Fibroblast of peridontal ligament (primary cell): Measurements from ENCODE around the gene GLYATL2.

ENCODE experiments used
- DNase-seq: peaks from one replicate; pipeline ENCODE4 v3.0.0-alpha.2; 2010; ENCODE audit errors: extremely low read depth

GLYATL2 gene

GRCh38 chr11:58844361-58845005 is at the start of gene GLYATL2:
Gene GLYATL2 (minus strand): TSS chr11:58844704. CDS start chr11:58839612, 5,092 bp downstream.
- no peak for DNase-seq

DNA sequence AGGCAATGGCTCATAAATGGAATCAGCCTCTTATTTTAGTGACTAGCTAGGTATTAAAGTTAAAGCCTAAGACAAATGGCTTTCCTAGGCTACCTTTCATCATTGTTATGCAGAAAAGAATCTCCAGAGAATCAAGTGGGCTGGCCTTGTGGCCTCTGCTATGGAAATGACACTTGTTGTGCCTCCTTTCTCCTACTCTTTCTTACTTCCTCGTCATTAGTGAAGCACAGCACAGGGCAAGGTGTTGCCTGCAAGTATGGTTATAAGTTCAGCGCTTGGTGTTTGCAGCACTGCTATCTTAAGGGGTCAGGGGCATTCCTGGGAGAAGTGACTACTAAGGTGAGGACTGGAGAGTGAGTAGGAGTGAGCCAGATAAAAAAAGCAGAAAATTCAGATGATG is 49.4 kb upstream of the GLYATL2 start:
- DNase-seq = no peak

- no peak for DNase-seq
These were observed 44.1 kb upstream of the GLYATL2 start for GRCh38 chr11:58888579-58888978.

DNA sequence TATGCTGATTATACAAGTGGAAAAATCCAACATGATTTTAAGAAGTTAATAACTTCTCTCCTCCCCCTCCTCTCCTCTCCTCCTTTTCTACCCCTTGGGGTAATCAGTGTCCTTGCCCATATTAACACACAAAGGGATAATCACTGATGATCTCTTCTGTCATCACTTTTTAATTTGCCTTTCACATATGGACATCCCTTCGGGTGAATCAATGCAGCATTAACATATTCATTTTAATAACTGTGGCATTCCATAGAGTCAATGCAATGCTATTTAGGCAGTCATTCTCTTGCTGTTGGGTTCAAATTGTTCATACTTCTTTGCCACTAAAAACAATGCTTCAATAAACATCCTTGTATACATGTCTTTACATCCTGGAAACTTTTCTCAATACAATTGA is 42.9 kb upstream of the GLYATL2 start:
- DNase-seq = no peak

- no peak for DNase-seq
These were observed 36.1 kb upstream of the GLYATL2 start for GRCh38 chr11:58880625-58881024.

- no peak for DNase-seq
These were observed 35.7 kb upstream of the GLYATL2 start for GRCh38 chr11:58880166-58880565.

GRCh38 chr11:58867556-58867955 is 23.1 kb upstream of the GLYATL2 start:
- DNase-seq = no peak

GRCh38 chr11:58866788-58867187 is 22.3 kb upstream of the GLYATL2 start:
- DNase-seq = peak; percentile 61

DNA sequence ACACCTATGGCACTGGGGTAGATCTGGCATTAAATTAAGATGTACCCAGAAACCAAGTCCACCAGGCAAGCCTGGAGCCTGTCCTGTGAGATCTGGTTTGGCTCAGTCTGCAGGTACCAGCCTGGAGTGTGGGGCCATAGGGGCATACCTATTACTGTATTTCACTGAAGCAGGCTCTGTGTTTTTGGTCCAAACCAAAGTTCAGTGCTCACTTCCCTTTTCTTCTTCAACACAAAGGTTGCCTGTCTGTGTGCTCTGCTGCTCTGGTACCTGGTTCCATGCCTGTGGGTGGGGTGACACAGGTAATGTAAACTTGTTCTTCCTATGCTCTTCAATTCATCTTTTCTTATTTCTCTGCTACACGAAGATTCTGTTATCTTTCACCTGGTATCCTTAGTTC is 19.8 kb upstream of the GLYATL2 start:
- no peak for DNase-seq

DNA sequence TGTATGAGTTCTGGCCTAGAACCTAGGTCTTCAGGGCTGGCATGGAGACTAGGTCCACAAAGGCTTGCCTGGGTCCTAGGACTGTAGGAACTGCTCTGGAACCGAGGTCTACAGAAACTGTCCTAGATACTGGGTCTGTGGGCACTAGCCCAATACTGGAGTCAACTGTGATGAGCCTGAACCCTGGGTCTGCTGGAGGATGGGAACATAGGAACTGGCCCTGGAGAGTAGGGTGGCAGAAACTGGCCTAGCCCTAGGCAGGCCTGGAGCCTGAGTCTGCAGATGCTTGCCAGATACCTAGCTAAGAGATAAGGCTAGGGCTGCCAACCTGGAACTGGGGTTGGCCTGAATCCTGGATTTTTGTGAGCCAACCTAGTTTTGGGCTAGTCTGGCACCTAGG is 19.2 kb upstream of the GLYATL2 start:
- DNase-seq = no peak

- DNase-seq = no peak
These were observed 17.0 kb upstream of the GLYATL2 start for GRCh38 chr11:58861533-58861932.

DNA sequence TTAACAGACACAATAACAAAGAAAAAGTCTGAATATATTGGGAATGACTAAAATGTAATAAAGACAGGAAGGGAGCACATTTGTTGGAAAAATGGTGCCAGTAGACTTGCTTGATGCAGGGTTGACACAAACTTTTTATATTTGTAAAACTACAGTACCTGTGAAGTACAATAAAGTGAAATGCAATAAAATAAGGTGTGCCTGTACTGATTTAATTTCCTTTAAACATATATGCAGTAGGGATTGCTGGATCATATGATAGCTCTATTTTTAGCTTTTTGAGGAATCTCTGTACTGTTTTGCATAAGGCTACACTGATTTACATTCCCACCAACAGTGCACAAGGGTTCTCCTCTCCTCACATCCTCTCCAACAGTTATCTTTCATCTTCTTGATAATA is 12.3 kb upstream of the GLYATL2 start:
- DNase-seq = no peak

- DNase-seq = no peak
These were observed 882 bp upstream of the GLYATL2 start for GRCh38 chr11:58845386-58845785.

DNA sequence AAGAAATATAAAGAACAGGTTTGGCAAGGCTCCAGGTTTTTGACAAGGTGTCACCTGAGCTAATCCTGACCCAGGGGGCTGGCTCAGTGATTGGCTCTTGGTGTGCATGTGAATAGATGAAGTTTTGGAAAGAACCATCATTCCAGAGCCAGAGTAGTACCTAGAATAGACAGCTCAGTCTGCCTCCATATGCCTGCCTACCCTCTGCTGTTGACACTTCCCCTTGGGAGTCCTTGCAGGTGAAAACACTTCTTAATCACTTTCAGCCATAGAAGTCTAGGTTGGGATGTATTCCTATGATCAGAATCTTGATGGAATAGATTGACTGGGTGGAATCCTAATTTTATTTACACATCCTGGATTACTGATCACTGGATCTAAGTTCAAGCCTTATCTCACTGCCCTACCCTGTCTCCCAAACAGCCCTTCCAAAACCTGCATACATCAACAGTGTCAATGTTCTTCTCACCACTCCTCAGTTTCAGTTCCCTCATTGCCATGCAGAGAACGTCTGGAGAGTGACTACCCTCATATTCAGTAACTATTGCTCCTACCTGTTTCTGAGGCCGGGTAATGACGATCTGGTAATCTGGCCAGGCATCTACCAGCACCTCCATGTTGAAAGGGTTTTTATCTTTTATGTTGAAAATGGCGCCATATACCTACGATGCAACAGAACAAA is 6.7 kb downstream of the GLYATL2 start:
- DNase-seq = no peak

DNA sequence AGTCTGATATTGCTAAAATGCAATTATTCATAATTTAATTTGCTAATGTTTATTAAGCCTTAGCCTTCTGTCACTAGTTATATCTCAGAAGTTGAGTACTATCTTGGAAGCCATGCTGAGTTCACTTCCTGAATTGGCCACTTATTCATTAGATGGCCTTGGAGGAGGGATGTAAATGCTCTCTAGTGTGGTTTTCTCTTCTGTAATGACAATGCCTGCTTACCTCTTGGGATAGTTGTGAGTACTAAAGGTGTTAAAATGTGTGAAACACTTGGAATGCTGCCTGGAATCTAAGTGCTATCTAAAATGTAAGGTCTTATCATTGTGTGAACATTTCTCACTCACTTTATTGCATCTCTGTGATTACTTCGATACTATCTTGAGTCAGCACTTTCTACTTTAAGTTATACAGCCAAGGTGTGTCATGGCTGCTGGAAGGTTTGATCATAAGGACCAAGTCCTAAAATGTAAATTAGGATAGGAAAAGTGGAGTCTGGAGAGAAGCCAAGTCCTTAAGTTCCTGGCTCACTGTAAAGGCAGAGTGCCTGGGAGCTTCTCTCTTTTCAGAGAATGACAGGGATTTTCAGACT is 12.4 kb downstream of the GLYATL2 start:
- no peak for DNase-seq

DNA sequence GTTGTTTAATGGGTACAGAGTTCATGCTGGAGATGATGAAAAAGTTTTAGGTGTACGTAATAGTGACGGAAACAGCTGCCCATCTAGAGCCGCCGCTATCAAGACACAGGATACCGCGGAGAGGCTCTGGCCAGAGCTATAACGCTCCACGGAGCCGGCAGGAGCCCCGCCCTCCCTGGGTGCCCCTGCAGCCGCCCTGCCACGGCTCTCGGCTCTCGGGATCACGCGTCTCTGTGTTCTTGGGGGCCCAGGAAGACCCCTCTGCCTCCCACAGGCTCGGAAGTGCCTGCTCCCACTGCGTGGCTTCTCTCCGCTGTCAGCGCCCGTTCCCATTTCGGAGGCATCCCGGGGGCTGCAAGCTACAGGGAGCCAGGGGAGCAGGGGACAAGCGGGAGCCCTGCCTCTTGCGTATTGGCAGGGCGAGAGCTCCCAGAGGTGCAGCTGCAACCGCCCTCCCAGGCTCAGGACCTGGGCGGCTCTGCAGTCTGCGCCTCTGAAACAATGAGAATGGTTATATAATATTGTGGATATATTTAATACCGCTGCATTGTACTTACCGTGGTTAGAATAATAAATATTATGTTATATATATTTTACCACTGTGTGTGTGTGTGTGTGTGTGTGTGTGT is 13.7 kb downstream of the GLYATL2 start:
- DNase-seq = no peak

- DNase-seq = peak; percentile 78
These were observed 14.7 kb downstream of the GLYATL2 start for GRCh38 chr11:58829786-58830185.

DNA sequence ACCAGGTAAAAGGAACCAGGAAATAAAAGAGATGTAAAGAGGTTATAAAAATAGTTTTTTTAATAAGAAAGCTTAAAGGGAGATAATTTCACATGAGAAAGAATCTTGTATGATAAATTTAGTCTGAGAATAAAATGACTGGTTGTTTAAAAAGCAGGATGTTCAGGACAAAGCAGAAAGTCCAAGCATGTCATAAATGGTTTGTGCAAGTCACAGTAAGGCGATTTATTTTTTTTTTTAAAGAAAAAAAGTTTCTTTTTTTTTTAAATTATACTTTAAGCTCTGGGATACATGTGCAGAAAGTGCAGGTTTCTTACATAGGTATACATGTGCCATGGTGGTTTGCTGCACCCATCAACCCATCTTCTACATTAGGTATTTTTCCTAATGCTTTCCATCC is 30.8 kb downstream of the GLYATL2 start:
- DNase-seq = no peak

DNA sequence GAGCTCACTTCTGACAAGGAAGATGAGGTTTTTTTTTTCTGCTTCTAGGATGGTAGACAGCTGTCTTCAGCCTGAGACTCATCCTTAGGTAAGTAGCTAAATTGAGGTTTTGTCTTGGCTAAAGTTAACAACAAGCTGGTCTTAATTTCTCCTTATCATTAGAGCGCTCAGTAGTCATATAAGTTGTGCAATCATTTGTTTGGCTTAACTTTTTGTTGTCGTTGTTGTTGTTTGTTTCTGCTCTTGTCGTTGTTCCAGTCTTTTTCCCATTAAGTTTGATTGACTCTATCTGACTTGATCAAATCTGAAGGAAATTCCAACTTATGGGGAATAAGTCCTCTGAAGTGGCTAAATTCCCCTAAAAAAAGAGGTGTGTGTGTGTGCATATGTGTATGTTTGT is 33.0 kb downstream of the GLYATL2 start:
- no peak for DNase-seq

DNA sequence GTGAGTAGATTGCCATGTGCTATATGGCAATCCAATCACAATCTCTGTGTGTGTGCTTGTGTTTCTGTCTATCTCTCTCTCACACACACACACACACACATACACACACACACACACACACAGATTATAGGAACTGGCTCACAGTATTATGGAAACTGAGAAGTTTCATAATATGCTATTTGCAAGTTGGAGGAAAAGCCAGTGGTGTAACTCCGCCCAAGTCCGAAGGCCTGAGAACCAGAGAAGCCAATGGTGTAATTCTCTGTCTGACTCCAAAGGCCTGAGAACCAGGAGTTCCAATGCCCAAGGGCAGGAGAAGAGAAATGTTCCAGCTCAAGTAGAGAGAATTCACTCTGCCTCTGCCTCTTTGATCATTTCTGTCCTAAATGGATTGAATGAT is 37.2 kb downstream of the GLYATL2 start:
- DNase-seq = no peak

GRCh38 chr11:58805065-58805464 is 39.4 kb downstream of the GLYATL2 start:
- DNase-seq = no peak

DNA sequence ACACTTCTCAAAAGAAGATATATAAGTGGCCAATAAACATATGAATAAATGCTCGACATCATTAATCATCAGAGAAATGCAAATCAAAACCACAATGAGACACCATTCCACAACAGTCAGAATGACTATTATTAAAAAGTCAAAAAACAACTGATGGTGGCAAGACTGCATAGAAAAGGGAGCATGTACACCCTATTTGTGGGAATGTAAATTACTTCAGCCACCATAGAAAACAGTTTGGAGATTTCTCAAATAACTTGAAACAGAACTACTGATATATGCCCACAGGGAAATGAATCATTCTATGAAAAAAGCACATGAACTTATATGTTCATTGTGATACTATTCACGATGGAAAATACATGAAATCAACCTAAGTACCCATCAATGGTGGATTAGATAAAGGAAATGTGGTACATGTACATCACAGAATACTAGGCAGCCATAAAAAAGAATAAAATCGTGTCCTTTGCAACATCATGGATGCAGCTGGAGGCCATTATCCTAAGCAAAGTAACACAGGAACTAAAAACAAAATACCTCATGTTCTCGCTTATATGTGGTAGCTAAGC is 42.4 kb downstream of the GLYATL2 start:
- DNase-seq = no peak

DNA sequence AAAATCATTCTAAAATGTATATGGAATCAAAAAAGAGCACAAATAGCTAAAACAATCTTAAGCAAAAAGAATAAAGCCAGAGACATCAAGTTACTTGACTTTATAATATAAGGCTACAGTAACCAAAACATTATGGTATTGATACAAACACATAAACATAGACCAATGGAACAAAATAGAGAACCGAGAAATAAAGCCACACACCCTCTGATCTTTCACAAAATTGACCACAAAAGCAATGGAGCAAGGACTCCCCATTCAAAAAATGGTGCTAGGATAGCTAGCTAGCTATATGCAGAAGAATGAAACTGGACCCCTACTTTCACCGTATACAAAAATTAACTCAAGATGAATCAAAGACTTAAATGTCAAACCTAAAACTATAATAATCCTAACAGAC is 43.2 kb downstream of the GLYATL2 start:
- DNase-seq = no peak
